Neural crest cell (in vitro differentiated cells): Measurements from ENCODE around the gene PAX5. TPM values are rescaled to one million over a fixed set of nuclear protein-coding genes. Genes with fewer than 3 reads are reported as not detected.

Experiments used
- DNase-seq: peaks from one replicate; pipeline ENCODE4 v3.0.0; 2021; ENCODE audit warnings: low read depth, mixed read lengths, low spot score
- H3K27ac Mint-ChIP-seq: one replicate; pipeline ENCODE4 v1.8.0; 2021; ENCODE audit warnings: mild to moderate bottlenecking, mixed read lengths; ENCODE audit not compliant: unreplicated experiment
- H3K27me3 Mint-ChIP-seq: 2 replicates; pipeline ENCODE4 v1.8.0; 2021; ENCODE audit warnings: low read depth, mild to moderate bottlenecking, mixed read lengths
- H3K36me3 Mint-ChIP-seq: 2 replicates; pipeline ENCODE4 v1.8.0; 2021; ENCODE audit warnings: low read depth, mild to moderate bottlenecking, mixed read lengths
- H3K4me1 Mint-ChIP-seq: 2 replicates; pipeline ENCODE4 v1.8.0; 2021; ENCODE audit warnings: mixed read lengths
- H3K4me3 Mint-ChIP-seq: one replicate; pipeline ENCODE4 v1.8.0; 2021; ENCODE audit warnings: mild to moderate bottlenecking, mixed read lengths
- H3K9me3 Mint-ChIP-seq: 2 replicates; pipeline ENCODE4 v1.8.0; 2021; ENCODE audit warnings: mixed read lengths
- CTCF ChIP-seq: fragments of 200-600 bp; sonication (generic); conservative IDR thresholded peaks from 2 replicates; pipeline ENCODE4 v1.5.0; 2021; ENCODE audit warnings: antibody characterized with exemption, mild to moderate bottlenecking
- total RNA-seq: library from RNA; stranded (reverse); gene quantifications from 2 replicates; pipeline ENCODE4 v1.2.1, GENCODE V29; 2021

Gene PAX5
- total RNA-seq, 1 donor from 2014 or later = 19.5 TPM

DNA sequence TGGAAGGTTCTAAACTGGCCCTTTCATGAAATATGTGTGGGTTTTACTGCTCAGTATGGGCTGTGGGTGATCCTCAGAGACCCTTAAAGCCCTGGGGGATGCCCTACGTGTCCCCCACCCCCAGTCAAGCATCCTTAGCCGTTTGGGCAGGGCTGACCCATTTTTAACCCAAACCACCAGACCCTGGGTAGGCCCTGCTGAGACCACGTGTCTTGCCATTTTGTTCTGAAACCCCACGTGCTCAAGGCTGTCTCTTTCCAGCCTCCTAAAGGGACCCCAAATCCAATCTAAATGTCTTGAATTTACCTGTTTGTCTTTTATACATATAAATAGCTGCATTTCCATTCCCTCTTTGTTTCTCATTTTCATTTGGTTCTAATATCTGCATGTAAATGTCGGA, 94.9 kb downstream of the PAX5 start:
- TF ChIP-seq CTCF = no peak
- Mint-ChIP-seq H3K27ac (no peak overlapping the region), H3K4me3 (no peak overlapping the region), H3K36me3 (no peaks in the 10 kb centered on the region), H3K27me3 (no peaks in the 10 kb centered on the region), H3K4me1 (peaks cover 7% of the 10 kb centered on the region), H3K9me3 (no peaks in the 10 kb centered on the region)
- DNase-seq = no peak

GRCh38 chr9:36938617-36939016, 95.5 kb downstream of the PAX5 start:
- Mint-ChIP-seq H3K9me3 (no peaks in the 10 kb centered on the region), H3K27ac (no peak overlapping the region), H3K27me3 (no peaks in the 10 kb centered on the region), H3K4me1 (peaks cover 7% of the 10 kb centered on the region), H3K36me3 (no peaks in the 10 kb centered on the region), H3K4me3 (no peak overlapping the region)
- DNase-seq = no peak
- TF ChIP-seq CTCF = no peak

DNA sequence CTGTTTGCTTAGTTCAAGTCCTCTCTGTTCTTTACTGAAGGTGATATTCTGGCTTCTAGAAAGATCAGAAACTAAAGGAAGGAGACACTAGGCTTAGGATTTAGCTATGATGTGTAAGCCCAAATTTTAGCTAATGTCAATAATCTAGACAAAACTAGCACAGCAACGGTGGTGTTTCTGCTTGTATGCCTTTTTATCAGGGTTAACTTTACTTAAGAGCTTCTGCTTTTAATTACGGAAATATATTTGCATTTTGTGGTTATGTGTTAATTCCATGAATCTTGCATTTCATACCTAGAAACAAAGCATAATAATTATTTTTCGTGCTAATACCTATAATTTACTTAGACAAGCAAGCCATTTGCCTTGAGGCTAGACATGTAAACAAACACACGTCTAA, 96.1 kb downstream of the PAX5 start:
- DNase-seq = no peak
- peaks cover 3% of the 10 kb centered on the region for H3K36me3 Mint-ChIP-seq
- no peak for TF ChIP-seq CTCF
- peaks cover 7% of the 10 kb centered on the region for H3K4me1 Mint-ChIP-seq
- no peaks in the 10 kb centered on the region for H3K9me3 Mint-ChIP-seq
- no peak overlapping the region for H3K27ac Mint-ChIP-seq
- H3K4me3 Mint-ChIP-seq = no peak overlapping the region
- no peaks in the 10 kb centered on the region for H3K27me3 Mint-ChIP-seq

GRCh38 chr9:36937346-36937745, 96.7 kb downstream of the PAX5 start:
- Mint-ChIP-seq H3K36me3 (peaks cover 3% of the 10 kb centered on the region), H3K27me3 (no peaks in the 10 kb centered on the region), H3K9me3 (no peaks in the 10 kb centered on the region), H3K27ac (no peak overlapping the region), H3K4me1 (peaks cover 7% of the 10 kb centered on the region), H3K4me3 (no peak overlapping the region)
- TF ChIP-seq CTCF = no peak
- DNase-seq = no peak

DNA sequence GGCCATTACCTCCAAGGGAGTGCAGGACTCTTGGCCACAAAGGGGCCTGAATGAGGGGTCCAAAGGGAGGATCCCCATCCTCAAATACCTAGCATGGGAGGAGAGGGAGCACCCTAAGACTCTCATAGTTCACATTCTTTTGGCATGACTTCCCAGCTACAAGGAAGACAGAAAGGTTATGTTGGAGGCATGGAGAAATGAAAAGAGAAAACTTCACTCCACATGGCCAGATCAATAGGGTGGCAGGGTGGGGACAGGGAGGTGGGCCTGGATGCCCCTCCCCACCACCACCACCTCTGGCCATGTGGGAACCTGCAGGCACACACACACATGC, 97.6 kb downstream of the PAX5 start:
- no peak for DNase-seq
- no peak for TF ChIP-seq CTCF
- Mint-ChIP-seq H3K4me3 (no peak overlapping the region), H3K36me3 (peaks cover 3% of the 10 kb centered on the region), H3K4me1 (peaks cover 7% of the 10 kb centered on the region), H3K27ac (no peak overlapping the region), H3K9me3 (no peaks in the 10 kb centered on the region), H3K27me3 (no peaks in the 10 kb centered on the region)
